NCI-H510A (cell line): ENCODE results near the gene PIEZO1.

Experiments used
- DNase-seq: peaks from one replicate; lab custom pipeline; 2025; lab: John Stamatoyannopoulos, UW

The PIEZO1 gene

GRCh38 chr16:88749358-88749757, 35.7 kb downstream of the PIEZO1 start:
- DNase-seq: no peak

GRCh38 chr16:88748364-88748763, 36.7 kb downstream of the PIEZO1 start:
- DNase-seq: no peak

GRCh38 chr16:88747588-88748301, 37.3 kb downstream of the PIEZO1 start:
- no peak for DNase-seq

- DNase-seq: no peak
These were observed 38.5 kb downstream of the PIEZO1 start for GRCh38 chr16:88746506-88746905.

GRCh38 chr16:88744577-88745521, 40.2 kb downstream of the PIEZO1 start:
- no peak for DNase-seq

- no peak for DNase-seq
These were observed 41.1 kb downstream of the PIEZO1 start for GRCh38 chr16:88743693-88744576.

- no peak for DNase-seq
These were observed 42.0 kb downstream of the PIEZO1 start for GRCh38 chr16:88742896-88743605.

- DNase-seq: no peak
These were observed 43.7 kb downstream of the PIEZO1 start for GRCh38 chr16:88741368-88741767.

- no peak for DNase-seq
These were observed 44.3 kb downstream of the PIEZO1 start for GRCh38 chr16:88740727-88741055.

GRCh38 chr16:88739977-88740726, 44.9 kb downstream of the PIEZO1 start:
- DNase-seq: no peak

- no peak for DNase-seq
These were observed 45.7 kb downstream of the PIEZO1 start for GRCh38 chr16:88739139-88739976.

- no peak for DNase-seq
These were observed 46.6 kb downstream of the PIEZO1 start for GRCh38 chr16:88738151-88739084.

GRCh38 chr16:88737298-88738150, 47.5 kb downstream of the PIEZO1 start:
- no peak for DNase-seq

GRCh38 chr16:88736496-88736895, 48.5 kb downstream of the PIEZO1 start:
- no peak for DNase-seq

GRCh38 chr16:88736088-88736487, 48.9 kb downstream of the PIEZO1 start:
- DNase-seq: no peak

GRCh38 chr16:88735616-88736015, 49.4 kb downstream of the PIEZO1 start:
- no peak for DNase-seq

- DNase-seq: no peak
These were observed 49.9 kb downstream of the PIEZO1 start for GRCh38 chr16:88735121-88735520.

- DNase-seq: no peak
These were observed 50.7 kb downstream of the PIEZO1 start for GRCh38 chr16:88734361-88734728.
